ENCODE measurements around the gene GNA14. TPM values are rescaled to one million over a fixed set of nuclear protein-coding genes. Genes with fewer than 3 reads are reported as not detected.
A peak's percentile ranks its signal among the peaks of the same experiment; 100 is the strongest.

Gene GNA14
- total RNA-seq, 4 donors from 2014 or later: 2.8 to 7.4 (median 4.5) TPM

- DNase-seq (ENCODE audit: low spot score): no peak
- TF ChIP-seq, protein P1, sequence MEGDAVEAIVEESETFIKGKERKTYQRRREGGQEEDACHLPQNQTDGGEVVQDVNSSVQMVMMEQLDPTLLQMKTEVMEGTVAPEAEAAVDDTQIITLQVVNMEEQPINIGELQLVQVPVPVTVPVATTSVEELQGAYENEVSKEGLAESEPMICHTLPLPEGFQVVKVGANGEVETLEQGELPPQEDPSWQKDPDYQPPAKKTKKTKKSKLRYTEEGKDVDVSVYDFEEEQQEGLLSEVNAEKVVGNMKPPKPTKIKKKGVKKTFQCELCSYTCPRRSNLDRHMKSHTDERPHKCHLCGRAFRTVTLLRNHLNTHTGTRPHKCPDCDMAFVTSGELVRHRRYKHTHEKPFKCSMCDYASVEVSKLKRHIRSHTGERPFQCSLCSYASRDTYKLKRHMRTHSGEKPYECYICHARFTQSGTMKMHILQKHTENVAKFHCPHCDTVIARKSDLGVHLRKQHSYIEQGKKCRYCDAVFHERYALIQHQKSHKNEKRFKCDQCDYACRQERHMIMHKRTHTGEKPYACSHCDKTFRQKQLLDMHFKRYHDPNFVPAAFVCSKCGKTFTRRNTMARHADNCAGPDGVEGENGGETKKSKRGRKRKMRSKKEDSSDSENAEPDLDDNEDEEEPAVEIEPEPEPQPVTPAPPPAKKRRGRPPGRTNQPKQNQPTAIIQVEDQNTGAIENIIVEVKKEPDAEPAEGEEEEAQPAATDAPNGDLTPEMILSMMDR (IDR thresholded peaks at IDR 0.05): no peak
- ATAC-seq (ENCODE audit: low FRiP score): no peak
These were observed 13.5 kb upstream of the GNA14 start for GRCh38 chr9:77661566-77662085.

DNA sequence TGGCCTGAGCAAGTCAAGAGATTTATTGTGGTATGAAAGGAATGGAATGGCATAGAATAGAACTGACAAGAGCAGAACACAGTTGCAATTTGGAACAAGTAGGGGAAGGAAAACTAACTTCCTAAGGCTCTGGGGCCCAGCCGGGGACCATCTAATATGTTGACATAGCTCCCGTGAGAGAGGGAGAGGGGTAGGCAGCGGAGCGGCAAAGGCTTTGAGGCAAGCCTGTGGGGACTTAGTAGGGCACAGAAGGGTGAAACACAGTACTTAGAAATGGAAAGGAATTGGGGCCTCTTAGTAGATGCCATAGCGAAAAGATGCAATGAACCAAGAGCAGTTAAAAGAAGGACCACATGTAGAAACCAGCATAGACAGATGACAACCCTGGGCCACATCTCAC is 11.8 kb upstream of the GNA14 start:
- ATAC-seq (ENCODE audit: low FRiP score): no peak
- TF ChIP-seq, protein P1 (IDR thresholded peaks at IDR 0.05): no peak
- no peak for DNase-seq (ENCODE audit: low spot score)

DNA sequence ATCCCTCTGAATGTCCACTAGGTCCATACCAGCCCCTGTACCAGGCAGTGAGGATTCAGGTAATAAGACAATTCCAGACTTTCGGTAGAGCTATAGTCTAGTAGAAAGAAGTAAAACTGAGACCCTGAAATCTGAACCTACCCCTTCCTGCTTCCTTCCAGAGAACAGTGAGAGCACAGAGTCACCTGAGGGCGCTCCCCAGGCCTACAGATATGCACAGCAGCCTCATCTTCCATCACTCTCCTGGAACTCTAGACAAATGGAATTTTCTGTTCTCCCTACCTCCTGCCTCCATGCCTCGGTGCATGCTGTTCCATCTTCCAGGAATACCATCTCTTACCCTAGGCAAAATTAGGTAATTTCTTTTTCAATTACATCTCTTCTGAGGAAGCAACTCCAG is 3.1 kb upstream of the GNA14 start:
- TF ChIP-seq, protein P1 (IDR thresholded peaks at IDR 0.05): no peak
- DNase-seq (ENCODE audit: low spot score) (no peak), ATAC-seq (ENCODE audit: low FRiP score) (no peak)

GRCh38 chr9:77649109-77649812 is 1.1 kb upstream of the GNA14 start:
- DNase-seq (ENCODE audit: low spot score) (no peak), ATAC-seq (ENCODE audit: low FRiP score) (no peak)
- TF ChIP-seq, protein P1 (IDR thresholded peaks at IDR 0.05): no peak

DNA sequence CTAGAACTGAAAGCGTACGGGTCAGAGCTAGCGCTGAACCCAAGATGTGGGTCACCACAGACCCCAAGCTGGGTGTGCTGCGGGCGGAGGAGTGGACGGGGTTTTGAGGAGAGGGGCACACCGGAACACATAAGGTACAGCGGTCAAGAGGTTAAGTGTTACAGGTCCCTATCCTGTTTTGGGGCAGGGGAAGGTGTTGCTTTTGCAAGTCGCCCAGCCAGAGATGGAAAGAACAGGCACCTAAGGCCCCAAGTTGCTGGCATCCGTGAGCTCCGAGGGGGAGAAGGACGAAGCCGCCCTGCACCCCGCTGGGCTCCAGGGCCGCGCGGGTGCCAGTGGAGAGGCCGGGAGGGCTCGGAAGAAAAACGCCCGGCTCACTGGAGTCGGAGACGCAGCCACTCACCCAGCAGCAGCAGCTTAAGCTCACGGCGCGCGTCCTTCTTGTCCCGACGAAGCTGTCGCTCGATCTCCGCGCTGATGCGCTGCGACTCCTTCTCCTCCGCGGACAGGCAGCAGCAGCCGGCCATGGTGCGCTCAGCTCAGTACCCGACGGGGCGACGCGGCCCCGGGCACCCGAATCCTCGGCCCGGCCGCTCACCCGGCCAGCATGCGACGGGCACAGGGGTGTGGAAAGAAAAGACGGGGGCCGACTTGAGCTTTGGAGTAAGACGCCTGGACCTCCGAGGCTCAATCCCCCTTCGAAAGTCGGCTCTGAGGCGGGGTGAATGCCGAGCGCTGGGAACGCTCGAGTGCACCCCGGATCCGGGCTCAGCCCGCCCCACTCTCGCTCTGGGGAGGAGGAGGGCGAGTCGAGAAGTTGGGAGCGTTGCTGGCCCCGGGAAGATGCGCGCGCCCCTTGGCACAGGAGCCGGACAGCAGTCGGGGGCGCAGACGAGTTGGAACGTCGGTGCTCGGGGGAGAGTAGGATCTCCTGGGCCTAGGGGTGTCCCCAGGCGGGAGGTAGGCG is 572 bp downstream of the GNA14 start:
- DNase-seq (ENCODE audit: low spot score) (no peak), ATAC-seq (ENCODE audit: low FRiP score) (peak; percentile 30)
- TF ChIP-seq, protein P1 (IDR thresholded peaks at IDR 0.05): no peak

DNA sequence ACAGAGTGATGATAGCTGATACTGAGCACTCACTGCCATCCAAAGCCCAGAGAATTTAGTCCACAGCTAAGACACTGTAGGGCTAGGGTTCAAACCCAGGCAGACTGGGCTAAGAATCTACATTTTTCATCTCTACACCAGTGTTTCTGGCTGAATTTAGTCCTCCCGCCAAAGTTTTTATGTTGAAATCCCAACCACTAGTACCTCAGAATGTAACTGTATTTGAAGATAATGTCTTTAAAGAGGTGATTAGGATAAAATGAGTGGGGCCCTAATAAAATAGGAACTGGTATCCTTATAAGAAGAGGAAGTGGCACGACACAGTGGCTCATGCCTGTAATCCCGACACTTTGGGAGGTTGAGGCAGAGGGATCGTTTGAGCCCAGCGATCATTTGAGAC is 4.3 kb downstream of the GNA14 start:
- TF ChIP-seq, protein P1 (IDR thresholded peaks at IDR 0.05): no peak
- DNase-seq (ENCODE audit: low spot score): no peak
- ATAC-seq (ENCODE audit: low FRiP score): no peak
